A673 (cell line): ENCODE data around the gene TBXA2R.
"Not testable (repeated sequence)": the region's sequence is repeated elsewhere in the genome, so short reads cannot be mapped to it uniquely, and the experiment has no call there.

Experiments
- CTCF ChIP-seq: fragments of 300-800, 200-600 bp; sonication (generic); conservative IDR thresholded peaks from 2 replicates; pipeline ENCODE4 v1.5.1; 2017; ENCODE audit warnings: low read depth, mild to moderate bottlenecking, antibody characterized with exemption, low read length, moderate library complexity, mixed read lengths
- EZH2 ChIP-seq: fragments of 200-600 bp; sonication (generic); IDR thresholded peaks from 2 replicates; pipeline ENCODE4 v1.6.1; 2017; ENCODE audit warnings: borderline replicate concordance, low read depth, mild to moderate bottlenecking, mixed read lengths, antibody characterized with exemption, low read length; ENCODE audit not compliant: poor library complexity, severe bottlenecking

GRCh38 chr19:3628766-3629165 lies 22.1 kb upstream of the TBXA2R start:
- not testable (repeated sequence) for TF ChIP-seq CTCF, EZH2
